CD4-positive, alpha-beta T cell treated with Interleukin-12 subunit alpha and Interleukin-12 subunit beta, for 1 hour (primary cell): ENCODE data around the gene SAE1.
A peak's percentile ranks its signal among the peaks of the same experiment; 100 is the strongest.

Experiments used
- DNase-seq: peaks from one replicate; pipeline ENCODE4 v3.0.0-alpha.2; 2020

Gene SAE1

DNA sequence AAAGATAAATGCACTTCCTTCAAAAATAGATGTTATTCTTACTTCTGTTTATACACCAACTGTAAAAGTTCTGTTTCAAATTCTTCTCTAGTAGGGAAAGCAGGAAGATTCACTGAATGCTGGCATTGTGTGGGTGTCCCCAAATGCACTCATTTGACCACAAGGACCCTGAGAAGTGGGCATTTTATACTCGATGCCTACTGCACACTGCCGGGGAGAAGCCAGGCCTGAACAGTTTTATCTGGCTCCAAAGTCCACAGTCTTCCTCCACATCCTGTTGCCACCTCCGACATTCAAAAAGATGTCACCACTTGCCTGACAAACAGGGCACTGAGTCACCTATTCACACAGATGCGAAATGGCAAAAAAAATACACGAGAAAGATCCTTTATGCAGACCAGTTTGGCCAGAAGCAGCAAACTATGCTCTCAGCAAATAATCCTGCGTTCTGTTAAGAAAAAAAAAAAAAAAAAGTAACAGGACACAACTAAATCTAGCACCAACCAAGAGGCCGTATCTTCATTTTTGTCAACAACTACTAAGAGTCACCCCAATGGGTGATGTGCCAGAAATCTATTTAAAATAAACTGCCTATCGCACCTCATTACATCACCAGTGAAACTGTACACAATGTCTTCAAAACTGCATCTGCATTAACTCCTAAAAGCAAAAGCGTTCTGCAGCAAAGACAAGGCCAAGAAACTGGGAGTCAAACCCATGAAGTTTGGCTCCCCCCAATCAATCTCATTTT, 23.3 kb upstream of the SAE1 start:
- DNase-seq = peak; percentile 62

DNA sequence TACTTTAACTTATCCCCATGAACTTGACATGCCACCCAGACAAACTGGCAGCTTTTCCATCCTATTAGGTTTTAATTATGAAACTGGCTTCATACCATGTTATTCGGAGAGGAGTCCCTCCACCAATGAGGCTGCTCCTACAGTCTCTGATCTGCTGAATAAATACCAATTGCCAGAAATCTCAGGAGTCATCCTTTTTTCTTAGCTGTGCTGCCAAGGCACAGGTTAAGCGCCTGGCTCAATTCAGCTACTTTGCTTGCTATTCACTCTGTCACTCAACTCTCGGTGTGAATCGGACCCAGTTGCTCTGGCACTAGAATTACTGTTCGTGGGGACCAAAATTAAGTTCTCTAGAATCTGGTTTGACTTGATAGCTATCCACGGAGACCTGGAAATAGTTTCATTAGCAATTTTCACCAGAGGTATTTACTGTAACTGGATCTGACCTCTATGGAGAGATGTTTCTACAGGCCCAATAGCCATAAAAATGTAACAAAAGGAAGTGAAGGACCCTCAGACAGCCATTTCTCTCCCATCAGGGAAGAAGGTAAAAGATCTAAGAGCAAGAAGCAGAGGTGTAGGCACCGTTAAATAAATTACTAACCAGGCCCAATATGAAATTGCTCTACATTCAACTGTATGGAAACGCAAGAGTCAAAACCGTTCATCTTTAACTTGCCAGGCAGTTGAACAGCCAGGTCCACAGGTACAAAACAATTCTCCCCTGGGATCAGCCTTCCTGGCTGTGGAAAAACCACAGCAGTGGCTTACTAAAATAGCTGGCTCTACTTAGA, 22.5 kb upstream of the SAE1 start:
- DNase-seq = peak; percentile 23

DNA sequence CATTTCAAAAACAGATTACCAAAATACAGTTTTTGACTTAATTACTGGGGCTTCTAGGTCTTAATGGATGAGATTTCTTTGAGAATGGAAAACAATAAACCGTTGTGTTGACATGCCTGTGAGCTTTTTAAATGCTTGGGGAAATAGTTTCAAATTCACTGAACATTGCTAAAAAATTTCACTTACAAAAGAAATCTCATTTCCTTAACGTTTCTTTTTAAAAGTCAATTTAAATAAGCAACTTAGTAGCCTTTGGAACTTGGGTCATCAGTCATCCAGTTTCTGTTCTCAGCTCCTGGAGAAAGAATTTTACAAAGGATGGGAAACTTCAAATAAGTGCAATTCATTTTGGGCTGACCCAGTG, 21.5 kb upstream of the SAE1 start:
- no peak for DNase-seq

DNA sequence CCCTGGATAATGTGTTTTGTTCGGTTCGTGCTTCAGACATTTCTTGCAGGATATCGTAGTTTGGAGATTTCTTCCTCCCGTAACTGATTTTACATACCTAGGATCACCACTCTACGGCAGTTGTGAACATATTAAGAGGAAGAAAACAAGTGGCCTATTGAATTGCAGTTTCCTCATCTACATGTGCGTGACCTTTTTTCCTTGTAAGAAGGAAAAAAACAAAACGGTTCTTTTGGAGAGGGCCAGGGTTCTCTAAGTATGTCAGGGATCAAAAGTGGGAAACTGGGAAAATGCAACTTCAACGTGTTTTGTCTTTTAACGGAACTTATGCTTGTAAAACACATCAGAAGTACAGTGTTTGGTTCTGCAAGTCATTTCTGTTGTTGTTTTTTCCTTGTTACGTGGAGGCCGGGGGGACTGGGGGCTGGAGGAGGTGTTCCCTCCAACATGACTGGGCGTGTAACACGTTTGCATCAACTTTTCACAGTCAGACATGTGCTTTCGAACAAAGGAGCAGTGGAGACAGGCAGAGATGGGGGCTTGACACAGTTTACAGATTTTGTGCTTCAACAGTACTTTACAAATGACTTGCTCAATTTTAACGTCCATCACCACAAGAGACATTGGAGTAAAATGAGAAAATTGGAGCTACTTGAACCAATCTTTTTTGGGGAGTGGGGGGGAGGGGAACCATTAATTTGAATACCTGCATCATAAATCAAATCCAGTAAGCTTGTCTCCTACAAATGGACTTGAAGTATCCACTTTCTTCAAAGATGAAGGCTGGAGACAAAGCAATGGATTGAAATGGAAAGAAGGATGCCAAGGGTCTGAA, 20.9 kb upstream of the SAE1 start:
- peak; percentile 68 for DNase-seq

DNA sequence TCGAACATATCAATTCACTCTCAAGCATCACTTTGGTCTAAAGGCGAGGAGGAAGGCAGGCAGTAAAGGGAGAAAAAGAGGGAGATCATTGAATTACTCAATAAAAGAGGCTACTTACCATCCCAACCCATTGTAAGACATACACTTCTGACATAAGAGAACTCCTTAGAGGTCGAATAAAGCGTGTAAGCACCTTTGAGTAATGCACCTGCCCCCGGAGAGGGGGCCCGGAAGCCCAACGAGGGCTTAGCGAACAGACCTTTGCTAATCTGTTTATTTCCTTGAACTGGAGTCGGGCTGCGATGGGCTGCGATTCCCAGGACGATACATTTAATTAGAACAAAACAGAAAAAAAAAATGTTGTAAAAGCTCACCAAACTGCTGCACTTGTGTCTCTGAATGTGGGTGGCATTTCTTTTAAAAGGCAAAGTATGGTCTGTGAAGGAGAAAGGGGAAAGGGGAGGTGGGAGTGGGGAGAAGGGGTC, 20.1 kb upstream of the SAE1 start:
- DNase-seq = peak; percentile 63

DNA sequence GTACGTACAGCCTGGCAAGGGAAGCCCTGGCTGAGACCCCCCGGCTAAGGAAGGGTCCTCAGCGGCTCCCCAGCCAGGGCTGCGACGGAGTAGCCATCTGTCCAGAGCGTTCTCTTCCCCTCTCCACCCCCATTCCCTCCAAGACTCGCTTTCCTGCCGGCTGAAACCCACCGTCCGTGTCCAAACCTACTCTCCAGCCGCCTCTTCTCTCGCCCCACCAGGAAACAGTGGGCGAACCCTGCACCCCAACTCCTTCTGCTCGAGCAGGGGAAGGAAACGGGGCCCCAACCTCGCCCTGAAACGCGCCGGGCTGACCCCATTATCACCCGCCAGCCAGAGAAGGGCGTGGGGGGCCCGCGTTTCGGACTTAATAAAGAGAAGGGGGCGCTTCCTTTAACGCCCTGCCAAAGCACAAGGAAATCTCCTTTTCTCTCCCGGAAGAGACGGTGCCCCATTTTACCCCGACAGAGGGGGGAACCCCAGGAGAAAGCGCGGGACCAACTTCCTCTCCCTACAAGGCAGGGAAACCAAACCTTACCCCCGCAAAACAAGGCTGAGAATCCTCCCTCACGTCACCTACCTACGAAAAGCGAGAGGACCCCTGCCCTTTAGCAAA, 19.5 kb upstream of the SAE1 start:
- DNase-seq = peak; percentile 63

DNA sequence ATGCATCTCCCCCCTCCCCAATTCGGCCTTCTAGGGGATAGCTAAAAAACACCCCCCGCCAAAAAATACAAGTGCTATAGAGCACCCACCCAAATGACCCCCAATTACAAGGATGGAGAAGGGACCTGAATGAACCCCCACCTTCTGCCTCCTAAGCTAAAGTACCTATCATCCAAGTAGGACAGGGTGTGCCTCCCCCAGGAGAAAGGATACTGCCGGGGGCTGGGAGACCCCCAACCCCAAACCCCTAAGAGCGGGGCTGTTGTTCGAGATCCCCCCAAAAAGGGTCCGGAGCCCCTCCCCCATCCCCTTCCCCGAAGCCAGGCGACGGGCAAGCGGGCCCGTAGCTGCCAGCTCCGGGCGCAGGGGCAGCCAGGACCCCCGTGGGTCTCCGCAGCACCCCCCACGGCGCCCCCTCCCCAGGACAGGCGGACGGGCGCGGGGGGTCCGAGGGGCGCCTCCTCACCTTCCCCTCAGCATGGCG, 18.9 kb upstream of the SAE1 start:
- DNase-seq = no peak

DNA sequence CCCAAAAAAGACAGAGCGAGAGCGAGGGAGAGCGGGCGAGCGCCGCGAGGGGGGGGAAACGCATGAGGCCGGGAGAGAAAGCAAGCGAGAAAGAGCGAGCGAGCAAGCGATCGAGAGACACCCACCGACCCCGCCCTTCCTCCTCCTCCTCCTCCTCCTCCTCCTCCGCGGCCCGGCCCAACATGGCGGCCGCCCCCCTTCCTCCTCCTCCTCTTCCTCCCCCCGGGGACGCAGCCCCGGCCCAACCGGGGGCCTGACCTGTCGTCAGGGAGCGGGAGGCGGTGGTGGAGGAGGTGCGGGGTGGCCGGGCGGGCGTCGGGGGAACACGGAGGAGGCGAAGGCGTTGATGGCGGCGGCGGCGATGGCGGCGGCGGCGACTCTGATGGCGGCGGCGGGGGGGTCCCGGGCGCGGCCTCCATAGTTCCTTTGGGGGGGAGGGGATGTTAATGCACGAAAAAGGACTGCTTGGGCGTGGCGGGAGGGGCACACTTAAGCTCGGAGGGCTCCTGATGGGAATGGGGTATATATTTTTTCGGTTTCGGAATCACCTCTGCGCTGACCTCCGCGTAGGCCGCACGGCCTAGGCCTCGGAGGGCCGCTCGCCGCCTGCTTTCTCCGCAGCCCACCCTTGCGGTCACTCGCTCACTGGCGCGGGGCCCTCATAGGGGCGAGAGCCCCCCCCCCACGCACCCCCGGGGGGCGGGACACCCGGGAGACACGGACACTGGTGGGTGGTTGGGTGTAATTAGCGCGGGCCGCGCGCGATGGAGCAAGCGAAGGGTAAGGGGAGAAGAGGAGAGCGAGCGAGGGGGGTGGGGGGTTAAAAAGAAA, 18.3 kb upstream of the SAE1 start:
- DNase-seq = peak; percentile 93

DNA sequence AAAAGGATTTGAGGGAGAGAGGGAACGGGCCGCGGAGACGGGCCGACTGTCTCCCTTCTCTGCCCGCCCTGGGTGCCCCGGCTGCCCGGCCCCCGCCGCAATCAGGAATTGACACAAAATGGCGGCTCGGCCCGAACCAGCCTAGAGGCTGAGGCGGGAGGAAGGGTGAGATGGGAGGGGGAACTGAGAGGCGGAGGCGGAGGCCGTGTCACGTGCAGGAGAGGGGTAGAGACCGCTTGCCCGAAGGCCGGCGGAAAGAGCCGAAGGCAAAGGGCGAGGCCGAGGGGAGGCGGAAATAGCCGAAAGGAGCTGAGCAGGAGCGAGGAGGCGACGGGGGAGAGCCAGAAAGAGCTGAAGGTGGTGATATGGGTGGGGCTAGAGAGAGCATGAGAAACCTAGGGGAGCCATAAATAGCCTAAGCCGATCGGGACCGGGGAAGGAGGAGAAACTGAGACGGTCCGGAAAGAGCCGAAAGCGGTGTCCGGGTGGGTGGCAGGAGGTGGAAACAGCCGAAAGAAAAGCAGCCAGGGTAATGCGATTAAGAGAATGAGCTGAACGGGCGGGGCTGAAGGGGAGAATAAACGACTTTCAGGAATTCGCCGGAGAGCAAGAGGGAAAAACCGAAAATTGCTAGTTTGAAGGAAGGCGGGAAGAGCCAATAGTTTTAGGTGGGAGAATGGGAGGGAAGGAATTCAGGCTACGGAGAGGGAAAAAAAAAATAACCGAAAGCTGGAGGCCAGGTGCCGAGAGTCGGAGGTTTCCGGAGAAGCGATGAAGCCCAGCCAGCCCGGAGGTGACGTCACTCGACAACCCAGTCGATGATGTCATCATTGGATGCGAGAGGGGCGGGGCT, 17.4 kb upstream of the SAE1 start, which contains the start of gene ZC3H4:
ZC3H4 (minus strand) TSS at position 780 of the 853 bp plus-strand sequence. CDS start 1,192 bp downstream, outside the sequence.
- peak; percentile 100 for DNase-seq

DNA sequence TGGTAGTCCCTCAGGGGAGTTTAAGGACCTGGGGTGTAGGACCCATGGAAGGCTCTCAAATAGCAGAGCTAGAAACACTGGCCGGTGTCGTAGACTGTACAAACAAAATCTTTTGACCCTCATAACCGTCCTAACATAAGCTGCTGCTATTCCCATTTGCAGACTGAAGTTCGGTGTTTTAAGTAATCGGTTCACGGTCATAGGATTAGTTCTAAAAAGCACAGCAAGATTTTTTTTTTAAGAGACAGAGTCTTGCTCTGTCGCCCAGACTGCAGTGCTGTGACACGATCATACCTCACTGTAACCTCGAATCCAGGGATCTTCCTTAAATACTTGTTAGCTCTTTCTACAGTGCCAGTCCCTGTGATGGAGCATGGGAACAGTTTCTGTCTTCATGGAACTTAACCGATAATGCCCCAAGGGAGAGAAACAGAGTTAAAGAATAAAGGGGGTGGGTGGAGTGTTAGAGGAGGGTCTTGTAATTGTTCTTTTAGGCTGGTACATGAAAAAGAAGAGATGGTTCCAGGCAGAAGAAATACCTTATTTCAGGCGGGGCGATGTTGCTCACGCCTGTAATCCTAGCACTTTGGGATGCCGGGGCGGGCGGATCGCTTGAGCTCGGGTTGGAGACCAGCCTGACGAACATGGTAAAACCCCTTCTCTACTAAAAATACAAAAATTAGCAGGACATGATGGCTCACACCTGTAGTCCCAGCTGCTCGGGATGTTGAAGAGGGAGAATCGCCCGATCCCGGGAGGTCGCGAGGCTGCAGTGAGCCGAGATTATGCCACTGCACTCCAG, 16.6 kb upstream of the SAE1 start:
- no peak for DNase-seq

DNA sequence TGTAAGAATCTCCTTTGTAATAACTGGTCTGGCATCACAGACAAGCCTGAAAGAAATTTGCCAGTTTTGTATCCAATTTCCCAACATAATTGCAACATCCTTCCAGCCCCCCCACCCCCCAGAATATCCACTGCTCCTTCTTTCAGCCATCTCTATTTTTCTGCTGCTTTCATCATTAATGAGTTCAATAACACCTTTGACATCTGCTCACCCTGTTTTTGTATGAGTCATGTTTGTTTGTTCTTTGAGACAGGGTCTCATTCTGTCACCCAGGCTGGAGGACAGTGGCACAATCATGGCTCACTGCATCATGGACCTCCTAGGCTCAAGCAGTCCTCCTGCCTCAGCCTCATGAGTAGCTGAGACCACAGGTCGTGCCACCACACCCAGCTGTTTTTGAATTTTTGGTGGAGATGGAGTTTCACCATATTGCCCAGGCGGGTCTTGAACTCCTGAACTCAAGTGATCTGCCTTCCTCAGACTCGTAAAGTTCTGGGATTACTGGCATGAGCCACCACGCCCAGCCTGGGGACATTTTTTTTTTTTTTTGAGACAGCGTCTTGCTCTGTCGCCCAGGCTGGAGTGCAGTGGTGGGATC, 10.1 kb upstream of the SAE1 start:
- DNase-seq = no peak

DNA sequence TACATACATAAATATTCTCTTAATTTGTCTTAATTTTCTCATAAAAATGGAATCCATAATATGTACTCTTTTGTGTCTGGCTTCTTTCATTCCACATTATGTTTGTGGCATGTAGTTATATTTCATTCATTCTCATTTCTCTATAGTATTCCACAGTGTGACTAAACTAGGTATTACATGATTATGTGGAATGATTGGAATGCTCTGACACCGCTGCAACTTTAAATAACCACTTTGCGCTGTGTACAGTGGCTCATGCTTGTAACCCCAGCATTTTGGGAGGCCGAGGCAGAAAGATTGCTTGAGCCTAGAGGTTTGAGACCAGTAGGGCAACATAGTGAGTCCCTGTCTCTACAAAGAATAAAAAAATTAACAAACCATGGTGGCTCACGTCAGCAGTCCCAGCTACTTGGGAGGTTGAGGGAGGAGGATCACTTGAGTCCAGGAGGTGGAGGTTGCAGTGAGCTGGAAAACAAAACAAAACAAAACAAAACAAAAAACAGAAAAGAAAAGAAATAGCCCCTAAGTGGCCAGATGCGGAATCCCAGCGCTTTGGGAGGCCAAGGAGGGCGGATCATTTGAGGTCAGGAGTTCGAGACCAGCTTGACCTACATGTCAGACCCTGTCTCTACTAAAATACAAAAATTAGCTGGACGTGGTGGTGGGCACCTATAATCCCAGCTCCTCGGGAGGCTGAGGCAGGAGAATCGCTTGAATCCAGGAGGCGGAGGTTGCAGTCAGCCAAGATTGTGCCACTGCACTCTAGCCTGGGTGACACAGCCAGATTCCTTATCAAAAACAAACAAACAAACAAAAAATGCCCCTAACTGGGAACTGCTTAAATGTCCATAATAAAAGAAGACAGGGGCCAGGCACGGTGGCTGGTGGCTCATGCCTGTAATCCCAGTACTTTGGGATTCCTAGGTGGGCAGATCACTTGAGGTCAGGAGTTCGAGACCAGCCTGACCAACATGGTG, 8.0 kb upstream of the SAE1 start:
- DNase-seq = no peak

DNA sequence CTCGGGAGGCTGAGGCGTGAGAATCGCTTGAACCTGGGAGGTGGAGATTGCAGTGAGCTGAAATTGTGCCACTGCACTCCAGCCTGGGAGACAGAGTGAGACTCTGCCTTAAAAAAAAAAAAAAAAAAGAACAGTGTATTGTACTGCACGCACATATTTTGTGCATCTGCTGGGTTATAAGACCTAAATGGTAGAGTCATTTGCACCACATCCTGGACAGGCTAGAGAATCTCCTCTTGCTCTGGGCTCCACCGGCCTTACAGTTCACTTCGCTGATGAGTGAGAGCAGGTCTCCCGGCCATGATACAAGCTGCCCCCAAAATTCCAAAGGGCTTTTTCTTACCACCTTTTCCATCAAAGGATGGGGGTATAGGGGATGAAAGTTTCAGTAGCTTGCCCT, 7.2 kb upstream of the SAE1 start:
- DNase-seq = no peak

DNA sequence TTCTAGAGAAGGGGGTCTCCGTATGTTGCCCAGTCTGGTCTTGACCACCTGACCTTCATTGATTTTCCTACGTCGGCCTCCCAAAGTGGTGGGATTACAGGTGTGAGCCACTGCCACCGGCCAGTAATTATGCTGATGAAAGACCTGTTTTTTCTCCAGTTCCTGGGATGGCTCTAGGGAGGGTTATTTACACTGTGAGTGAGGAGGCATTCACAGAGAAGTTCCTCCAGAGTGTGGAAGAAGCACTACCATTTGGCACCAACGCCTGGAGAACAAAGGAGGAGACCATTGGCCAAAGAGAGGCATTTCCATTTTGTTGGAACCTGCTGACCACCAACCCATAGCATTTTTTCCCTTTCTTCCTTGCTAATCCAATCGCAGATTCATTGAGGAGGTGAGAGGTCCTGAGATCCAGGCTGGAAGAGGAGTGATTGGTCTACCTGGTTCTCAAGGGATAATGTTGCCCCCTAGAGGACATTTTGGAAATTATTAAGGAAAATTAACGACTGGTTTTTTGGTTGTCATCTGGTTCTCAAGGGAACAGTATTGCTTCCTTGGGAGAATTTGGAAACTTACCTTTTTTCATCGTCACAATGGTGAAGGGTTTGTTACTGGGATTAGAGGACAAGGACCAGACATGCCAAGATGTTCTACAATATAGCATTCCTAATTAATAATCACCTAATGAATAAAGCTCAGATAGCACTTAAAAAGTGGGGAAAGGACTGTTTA, 5.5 kb upstream of the SAE1 start:
- peak; percentile 74 for DNase-seq

DNA sequence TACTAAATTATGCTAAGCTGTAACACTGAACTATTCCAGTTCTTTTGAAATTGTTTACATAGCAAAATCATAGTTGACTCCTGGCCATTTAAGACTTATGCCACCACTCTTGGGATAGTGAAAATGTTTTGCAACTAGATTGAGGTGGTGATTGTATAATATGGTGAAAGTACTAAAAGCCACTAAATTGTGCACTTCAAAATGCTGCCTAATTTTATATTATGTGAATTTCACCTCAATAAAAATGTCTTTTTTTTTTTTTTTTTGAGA, 5.0 kb upstream of the SAE1 start:
- DNase-seq = no peak

DNA sequence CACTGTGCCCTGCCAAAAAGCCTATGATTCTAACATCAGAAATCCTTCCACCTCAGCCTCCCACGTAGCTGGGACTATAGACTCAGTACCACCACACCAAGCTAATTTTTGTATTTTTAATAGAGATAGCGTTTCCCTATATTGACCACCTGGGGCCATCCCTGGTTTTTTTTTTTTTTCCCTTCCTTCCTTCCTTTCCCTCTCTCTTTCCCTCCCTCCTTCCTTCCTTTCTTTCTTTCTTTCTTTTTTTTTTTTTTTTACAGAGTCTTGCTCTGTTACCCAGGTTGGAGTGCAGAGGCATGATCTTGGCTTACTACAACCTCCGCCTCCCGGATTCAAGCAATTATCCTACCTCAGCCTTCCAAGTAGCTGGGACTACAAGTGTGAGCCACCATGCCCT, 1.1 kb upstream of the SAE1 start:
- no peak for DNase-seq

DNA sequence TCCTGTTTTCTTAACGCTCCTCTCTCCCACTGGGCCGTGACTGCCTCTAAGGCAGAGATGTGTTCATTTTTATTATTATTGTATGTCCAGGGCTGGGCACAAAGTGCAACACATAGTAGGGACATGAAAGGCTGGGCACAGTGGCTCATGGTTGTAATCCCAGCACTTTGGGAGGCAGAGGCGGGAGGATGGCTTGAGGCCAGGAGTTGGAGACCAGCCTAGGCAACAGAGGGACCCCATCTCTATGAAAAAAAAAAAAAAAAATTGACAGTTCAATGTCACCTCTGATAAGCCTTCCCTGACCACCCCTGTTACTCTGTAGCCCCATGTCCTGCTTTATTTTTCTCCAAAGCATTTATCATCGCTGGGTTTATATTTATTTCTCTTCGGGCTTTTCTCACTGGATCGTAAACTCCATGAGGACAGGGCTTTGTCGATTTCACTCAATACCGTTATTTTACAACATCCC, 481 bp upstream of the SAE1 start:
- DNase-seq = no peak
